RWPE1 (cell line): ENCODE measurements around the gene CDH10.

Experiments
- CTCF ChIA-PET: fragments of 350-600 bp; sonication (Branson Sonifier 250); formaldehyde crosslinking; extraction: SDS; loops from one replicate; lab custom pipeline; 2021; lab: Yijun Ruan, JAX
- POLR2A ChIA-PET: fragments of 400-600 bp; formaldehyde crosslinking; extraction: SDS; loops from one replicate; lab custom pipeline; 2020; ENCODE audit warnings: antibody characterized with exemption; ENCODE audit not compliant: low non-redundant PET; lab: Yijun Ruan, JAX
- DNase-seq: peaks from one replicate; pipeline ENCODE4 v3.0.0; 2012; ENCODE audit warnings: low spot score
- H3K27ac ChIP-seq: fragments of 450-650 bp; 2 replicates; pipeline ENCODE4 v1.5.1; 2017
- CTCF ChIP-seq: fragments of 450-650 bp; conservative IDR thresholded peaks from 2 replicates; pipeline ENCODE4 v1.5.1; 2017; ENCODE audit warnings: low read depth, mild to moderate bottlenecking

The CDH10 gene

DNA sequence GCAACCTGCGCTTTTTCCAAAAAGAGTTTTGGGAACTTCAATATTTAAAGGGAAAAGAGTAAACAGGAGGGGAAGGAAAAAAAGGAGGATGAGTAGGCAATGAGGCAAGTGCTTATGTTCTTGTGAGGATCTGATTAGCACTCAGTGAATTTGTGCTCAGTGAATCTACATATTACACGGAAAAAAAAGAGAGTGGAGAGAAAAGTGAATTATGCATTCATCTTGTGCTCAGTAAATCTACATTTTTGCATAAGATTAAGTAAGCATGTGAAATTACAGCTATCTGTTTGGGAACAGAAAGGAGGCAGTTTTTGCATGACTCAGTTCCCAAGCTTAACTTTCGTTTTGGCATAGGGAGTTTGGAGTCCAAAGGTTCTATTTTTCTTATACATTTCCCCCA is 170.1 kb downstream of the CDH10 start:
- TF ChIP-seq CTCF: no peak
- ChIA-PET POLR2A (no interaction called here), CTCF (interaction anchor here (0.7 kb wide), 1 partner anchor 23 kb away, joined by 3 read pairs; no protein-coding TSS in a partner anchor)
- no peak overlapping the region for H3K27ac ChIP-seq
- DNase-seq: no peak

DNA sequence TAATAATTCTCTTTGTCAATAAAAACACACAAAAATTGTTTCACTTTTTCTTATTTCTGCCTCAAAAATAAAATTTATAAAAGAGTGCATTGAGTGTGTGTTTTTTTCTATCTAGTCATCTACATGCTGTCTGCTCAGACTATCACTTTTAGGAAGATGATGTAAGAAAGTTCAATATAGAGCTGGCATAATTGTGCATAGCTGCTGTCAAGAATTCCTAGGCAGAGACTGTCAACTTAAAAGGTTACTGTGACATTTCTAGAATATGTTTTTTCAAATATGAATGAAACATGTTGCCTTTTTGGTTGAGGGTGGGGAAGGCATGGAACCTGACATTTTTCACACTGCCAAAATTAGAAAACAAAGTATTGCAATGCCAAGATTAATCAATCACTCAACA is 172.3 kb downstream of the CDH10 start:
- POLR2A ChIA-PET: no interaction called here
- H3K27ac ChIP-seq: no peak overlapping the region
- no peak for TF ChIP-seq CTCF
- CTCF ChIA-PET: no interaction called here
- no peak for DNase-seq

GRCh38 chr5:24444414-24444813 is 200.4 kb downstream of the CDH10 start:
- ChIA-PET POLR2A (no interaction called here), CTCF (interaction anchor here (0.7 kb wide), 1 partner anchor 299 kb away, joined by 3 read pairs; no protein-coding TSS in a partner anchor)
- DNase-seq: no peak
- no peak for TF ChIP-seq CTCF
- no peak overlapping the region for H3K27ac ChIP-seq

- CTCF ChIA-PET: no interaction called here
- DNase-seq: no peak
These were observed 205.3 kb downstream of the CDH10 start for GRCh38 chr5:24439465-24439864.

More at GRCh38 chr5:24439465-24439864, 205.3 kb downstream of the CDH10 start:
- no peak overlapping the region for H3K27ac ChIP-seq
- TF ChIP-seq CTCF: no peak
- POLR2A ChIA-PET: no interaction called here
